GM13977 (cell line): ENCODE data around the gene NTRK3.

ENCODE experiments used
- DNase-seq: peaks from one replicate; pipeline ENCODE4 v3.0.0; 2012; ENCODE audit warnings: low spot score
- CTCF ChIP-seq: IDR thresholded peaks from 2 replicates; pipeline ENCODE4 v1.5.1; 2012; ENCODE audit warnings: mild to moderate bottlenecking, control low read depth; ENCODE audit not compliant: insufficient read depth; ENCODE audit errors: extremely low read depth, missing control alignments
- in situ Hi-C: fragments of 300-500 bp; cut with MboI; formaldehyde crosslinking; loops from one replicate; pipeline ENCODE4 v1.12.0; 2022; ENCODE audit warnings: low sequenced_read_pairs, low pct_unique_long_range_greater_than_20kb, mixed read lengths, inconsistent platforms; ENCODE audit not compliant: unreplicated experiment

The NTRK3 gene

DNA sequence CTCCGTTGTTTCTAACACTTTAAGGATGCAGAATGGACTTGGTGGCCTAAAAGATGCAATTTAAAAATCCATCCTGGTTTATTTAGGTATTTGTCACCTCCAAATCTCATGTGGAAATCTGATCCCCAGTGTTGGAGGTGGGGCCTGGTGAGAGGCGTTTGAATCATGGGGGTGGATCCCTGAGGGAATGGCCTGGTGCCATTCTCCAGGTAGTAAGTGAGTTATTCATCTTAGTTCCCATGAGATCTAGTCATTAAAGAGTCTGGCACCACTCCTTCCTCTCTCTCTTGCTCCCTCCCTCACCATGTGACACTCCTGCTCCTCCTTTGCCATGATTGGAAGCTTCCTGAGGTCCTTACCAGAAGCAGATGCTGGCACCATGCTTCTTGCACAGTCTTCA lies 339.1 kb downstream of the NTRK3 start:
- TF ChIP-seq CTCF, result no peak
- no peak for DNase-seq
- in situ Hi-C loops, result no loop called here

DNA sequence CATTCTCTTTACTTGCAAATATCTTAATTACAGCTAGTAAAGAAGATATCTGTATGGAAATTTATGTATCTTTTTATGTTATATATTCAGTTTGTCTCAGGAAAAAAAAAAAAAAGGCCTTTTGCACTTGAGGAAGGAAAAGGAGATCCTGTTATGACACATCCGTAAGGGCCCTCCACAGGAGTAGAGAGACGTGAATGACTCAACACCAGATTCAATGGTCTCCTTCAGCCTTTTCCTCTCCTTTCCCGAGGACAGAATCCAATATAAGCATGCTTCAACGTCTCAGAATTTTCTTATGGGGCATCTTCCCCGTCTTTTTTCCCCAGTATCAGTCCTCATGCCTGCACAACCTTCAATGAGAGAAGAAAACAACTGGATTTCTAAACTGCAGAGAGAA lies 340.3 kb downstream of the NTRK3 start:
- in situ Hi-C loops, result no loop called here
- no peak for TF ChIP-seq CTCF
- DNase-seq, result no peak

GRCh38 chr15:87910301-87910700 lies 346.2 kb downstream of the NTRK3 start:
- no peak for DNase-seq
- TF ChIP-seq CTCF, result no peak
- in situ Hi-C loops, result no loop called here

- TF ChIP-seq CTCF, result no peak
- no peak for DNase-seq
- in situ Hi-C loops, result no loop called here
Measured at GRCh38 chr15:87907676-87908446, 348.7 kb downstream of the NTRK3 start.

- no peak for TF ChIP-seq CTCF
- no peak for DNase-seq
- in situ Hi-C loops, result no loop called here
Measured at GRCh38 chr15:87906444-87906843, 350.1 kb downstream of the NTRK3 start.

GRCh38 chr15:87902772-87903426 lies 353.6 kb downstream of the NTRK3 start:
- in situ Hi-C loops, result no loop called here
- DNase-seq, result no peak
- no peak for TF ChIP-seq CTCF
